ENCODE results near the gene PABPC1L.

Gene PABPC1L

GRCh38 chr20:44904377-44904776, 5.5 kb upstream of the PABPC1L start:
- no peak overlapping the region for H3K4me3 ChIP-seq (ENCODE audit: low read length)
- peaks cover 93% of the 10 kb centered on the region for H3K36me3 ChIP-seq (ENCODE audit: control insufficient read depth, low read length)
- peaks cover 32% of the 10 kb centered on the region for H3K79me2 ChIP-seq (ENCODE audit: control insufficient read depth, low read length)
- TF ChIP-seq EZH2phosphoT487 (IDR thresholded peaks at IDR 0.05; ENCODE audit: borderline replicate concordance, low read length) = no peak
- no peak for TF ChIP-seq CTCF (IDR thresholded peaks at IDR 0.05; ENCODE audit: low read depth, low read length, poor library complexity, severe bottlenecking)
- no peaks in the 10 kb centered on the region for H3K9me2 ChIP-seq (replicated peaks; ENCODE audit: control insufficient read depth, low read length)
- no peaks in the 10 kb centered on the region for H3K27me3 ChIP-seq (ENCODE audit: control insufficient read depth, low read length)
- H3K9me3 ChIP-seq (ENCODE audit: control insufficient read depth, insufficient read depth, low read length) = no peaks in the 10 kb centered on the region
- peaks cover 38% of the 10 kb centered on the region for H3F3A ChIP-seq (ENCODE audit: control insufficient read depth, insufficient read depth)
- H3K27ac ChIP-seq (ENCODE audit: low read depth, low read length) = no peak overlapping the region
- H3K4me1 ChIP-seq (ENCODE audit: control insufficient read depth, low read length) = peaks cover 15% of the 10 kb centered on the region
- H3K4me2 ChIP-seq (ENCODE audit: low read length) = no peak overlapping the region
- peaks cover 12% of the 10 kb centered on the region; the same call in 1 of the 2 replicates for H4K20me1 ChIP-seq (ENCODE audit: control insufficient read depth, insufficient read depth, low read depth, low read length)

- peaks cover 6% of the 10 kb centered on the region for H3K79me2 ChIP-seq (ENCODE audit: control insufficient read depth, low read length)
- no peak for TF ChIP-seq EZH2phosphoT487 (IDR thresholded peaks at IDR 0.05; ENCODE audit: borderline replicate concordance, low read length)
- H3K36me3 ChIP-seq (ENCODE audit: control insufficient read depth, low read length) = peaks cover 60% of the 10 kb centered on the region
- peak overlapping the region; percentile 87 for H3K4me3 ChIP-seq (ENCODE audit: low read length)
- H3K4me2 ChIP-seq (ENCODE audit: low read length) = peak overlapping the region; percentile 95
- no peak overlapping the region for H3K27ac ChIP-seq (ENCODE audit: low read depth, low read length)
- H3K4me1 ChIP-seq (ENCODE audit: control insufficient read depth, low read length) = peaks cover 20% of the 10 kb centered on the region
- no peaks in the 10 kb centered on the region for H3K27me3 ChIP-seq (ENCODE audit: control insufficient read depth, low read length)
- no peaks in the 10 kb centered on the region for H3K9me2 ChIP-seq (replicated peaks; ENCODE audit: control insufficient read depth, low read length)
- H3F3A ChIP-seq (ENCODE audit: control insufficient read depth, insufficient read depth) = peaks cover 32% of the 10 kb centered on the region
- H3K9me3 ChIP-seq (ENCODE audit: control insufficient read depth, insufficient read depth, low read length) = no peaks in the 10 kb centered on the region
- no peaks in the 10 kb centered on the region; the same call in 1 of the 2 replicates for H4K20me1 ChIP-seq (ENCODE audit: control insufficient read depth, insufficient read depth, low read depth, low read length)
These were observed 631 bp upstream of the PABPC1L start for GRCh38 chr20:44908987-44909871.

GRCh38 chr20:44910690-44911262, 916 bp downstream of the PABPC1L start:
- no peaks in the 10 kb centered on the region for H3K9me3 ChIP-seq (ENCODE audit: control insufficient read depth, insufficient read depth, low read length)
- peaks cover 20% of the 10 kb centered on the region for H3K4me1 ChIP-seq (ENCODE audit: control insufficient read depth, low read length)
- no peak overlapping the region for H3K27ac ChIP-seq (ENCODE audit: low read depth, low read length)
- no peaks in the 10 kb centered on the region for H3K9me2 ChIP-seq (replicated peaks; ENCODE audit: control insufficient read depth, low read length)
- peak overlapping the region; percentile 95 for H3K4me2 ChIP-seq (ENCODE audit: low read length)
- TF ChIP-seq CTCF (IDR thresholded peaks at IDR 0.05; ENCODE audit: low read depth, low read length, poor library complexity, severe bottlenecking) (no peak), EZH2phosphoT487 (IDR thresholded peaks at IDR 0.05; ENCODE audit: borderline replicate concordance, low read length) (no peak)
- peaks cover 6% of the 10 kb centered on the region for H3K79me2 ChIP-seq (ENCODE audit: control insufficient read depth, low read length)
- peaks cover 45% of the 10 kb centered on the region for H3K36me3 ChIP-seq (ENCODE audit: control insufficient read depth, low read length)
- H3K27me3 ChIP-seq (ENCODE audit: control insufficient read depth, low read length) = no peaks in the 10 kb centered on the region
- no peaks in the 10 kb centered on the region; the same call in 1 of the 2 replicates for H4K20me1 ChIP-seq (ENCODE audit: control insufficient read depth, insufficient read depth, low read depth, low read length)
- H3K4me3 ChIP-seq (ENCODE audit: low read length) = peak overlapping the region; percentile 87
- peaks cover 28% of the 10 kb centered on the region for H3F3A ChIP-seq (ENCODE audit: control insufficient read depth, insufficient read depth)

Measured in DOHH2 (cell line).